Stimulated activated CD8-positive, alpha-beta memory T cell treated with anti-CD3 and anti-CD28 coated beads, Interleukin-15, amount 100 ng/mL, for 24 hours (primary cell): ENCODE measurements around the gene BRF1.

ENCODE experiments used
- DNase-seq: peaks from one replicate; pipeline ENCODE4 v3.0.0-alpha.2; 2020; ENCODE audit warnings: low read depth

The BRF1 gene

GRCh38 chr14:105195051-105195450 lies 105.8 kb downstream of the BRF1 start:
- DNase-seq, result no peak

- DNase-seq, result no peak
Measured at GRCh38 chr14:105193916-105194782, 106.7 kb downstream of the BRF1 start.

GRCh38 chr14:105192866-105193731 lies 107.7 kb downstream of the BRF1 start:
- DNase-seq, result no peak

GRCh38 chr14:105187935-105188524 lies 112.8 kb downstream of the BRF1 start:
- no peak for DNase-seq

GRCh38 chr14:105187116-105187515 lies 113.7 kb downstream of the BRF1 start:
- no peak for DNase-seq

GRCh38 chr14:105185973-105186372 lies 114.8 kb downstream of the BRF1 start:
- DNase-seq, result no peak

- DNase-seq, result no peak
Measured at GRCh38 chr14:105185001-105185400, 115.8 kb downstream of the BRF1 start.

GRCh38 chr14:105184461-105184860 lies 116.3 kb downstream of the BRF1 start:
- DNase-seq, result no peak

- DNase-seq, result no peak
Measured at GRCh38 chr14:105182296-105183020, 118.3 kb downstream of the BRF1 start.

- no peak for DNase-seq
Measured at GRCh38 chr14:105181549-105182295, 119.1 kb downstream of the BRF1 start.

- peak; percentile 85 for DNase-seq
Measured at GRCh38 chr14:105180592-105181548, 119.9 kb downstream of the BRF1 start, which contains the start of gene NUDT14. TSS of gene NUDT14 (minus strand) at chr14:105181312. CDS start at chr14:105181209, 103 bp downstream.

GRCh38 chr14:105179191-105179590 lies 121.6 kb downstream of the BRF1 start:
- no peak for DNase-seq

GRCh38 chr14:105178868-105179140 lies 122.0 kb downstream of the BRF1 start:
- no peak for DNase-seq

GRCh38 chr14:105178069-105178867 lies 122.5 kb downstream of the BRF1 start:
- no peak for DNase-seq

GRCh38 chr14:105177082-105177481 lies 123.7 kb downstream of the BRF1 start:
- no peak for DNase-seq

GRCh38 chr14:105176513-105176912 lies 124.3 kb downstream of the BRF1 start:
- DNase-seq, result no peak

GRCh38 chr14:105173901-105174894 lies 126.6 kb downstream of the BRF1 start:
- DNase-seq, result no peak

GRCh38 chr14:105173145-105173544 lies 127.7 kb downstream of the BRF1 start:
- no peak for DNase-seq
